ENCODE results near the gene C3orf18.

Gene C3orf18

DNA sequence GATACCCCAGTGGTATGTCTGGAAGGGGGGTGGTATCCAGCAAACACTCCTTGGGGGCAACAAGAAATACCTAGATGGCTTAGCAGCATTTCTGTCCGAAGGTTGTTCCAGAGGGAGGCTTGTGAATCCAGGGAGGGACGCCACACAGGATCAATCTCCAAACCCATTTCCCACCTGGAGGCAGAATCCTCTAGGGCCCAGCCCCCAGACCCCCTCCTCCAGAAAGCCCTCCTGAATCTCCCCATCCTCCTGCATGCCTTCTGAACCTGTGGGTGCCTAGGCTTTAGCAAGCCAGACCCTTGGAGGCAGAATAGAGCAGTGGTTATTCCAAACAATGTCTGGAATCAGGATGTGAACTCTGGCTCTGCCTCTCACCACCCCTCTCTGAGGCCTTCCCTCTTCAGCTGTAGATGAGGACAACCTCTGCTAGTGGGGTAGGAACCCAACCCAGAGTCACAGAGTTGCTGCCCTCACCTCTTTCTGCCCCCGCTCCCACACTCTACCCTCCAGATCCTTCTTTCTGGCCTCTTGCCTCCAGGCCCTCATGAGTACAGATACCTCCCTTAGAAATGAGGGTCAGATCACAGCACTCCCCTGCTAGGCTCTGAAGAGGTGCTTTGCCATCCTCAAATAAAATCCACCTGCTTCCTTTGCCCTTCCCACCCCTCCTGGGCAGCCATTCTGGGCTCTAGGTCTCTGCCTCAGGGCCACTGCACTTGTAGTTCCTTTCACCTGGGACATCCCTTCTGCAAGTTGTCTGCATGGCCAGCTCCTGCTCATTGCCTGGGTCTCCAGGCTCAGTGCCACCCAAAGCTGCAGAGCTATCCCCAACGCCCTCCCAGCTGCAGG, 35.9 kb upstream of the C3orf18 start:
- DNase-seq = no peak

DNA sequence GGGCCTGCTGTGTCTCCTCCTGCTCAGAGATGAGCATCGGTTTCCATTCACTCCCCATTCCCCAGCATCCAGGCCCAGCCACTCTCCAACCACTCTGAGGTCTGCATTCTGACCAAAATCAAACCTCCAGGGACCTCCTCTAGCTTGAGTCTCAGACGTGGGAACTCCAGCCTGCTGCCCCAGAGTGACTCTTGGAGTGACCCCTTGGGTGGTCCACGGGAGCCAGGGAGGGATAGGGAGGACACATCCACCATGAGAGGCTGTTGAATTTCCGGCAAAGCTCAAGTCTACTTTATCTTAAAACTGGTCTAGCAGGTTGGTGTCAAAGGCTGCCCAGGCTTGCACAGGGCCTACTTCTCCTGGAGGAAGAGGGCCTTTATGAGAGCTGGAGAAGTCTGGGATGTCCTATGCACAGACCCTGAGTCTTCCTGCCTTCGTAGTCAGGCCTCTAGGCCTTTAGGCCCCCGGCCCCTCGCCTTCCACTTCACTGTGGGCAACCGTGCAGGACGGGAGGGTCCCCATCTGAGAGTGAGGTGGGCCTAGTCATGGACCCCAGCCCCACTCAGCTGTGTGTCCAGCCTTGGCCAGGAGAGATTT, 35.1 kb upstream of the C3orf18 start:
- peak; percentile 58 for DNase-seq

DNA sequence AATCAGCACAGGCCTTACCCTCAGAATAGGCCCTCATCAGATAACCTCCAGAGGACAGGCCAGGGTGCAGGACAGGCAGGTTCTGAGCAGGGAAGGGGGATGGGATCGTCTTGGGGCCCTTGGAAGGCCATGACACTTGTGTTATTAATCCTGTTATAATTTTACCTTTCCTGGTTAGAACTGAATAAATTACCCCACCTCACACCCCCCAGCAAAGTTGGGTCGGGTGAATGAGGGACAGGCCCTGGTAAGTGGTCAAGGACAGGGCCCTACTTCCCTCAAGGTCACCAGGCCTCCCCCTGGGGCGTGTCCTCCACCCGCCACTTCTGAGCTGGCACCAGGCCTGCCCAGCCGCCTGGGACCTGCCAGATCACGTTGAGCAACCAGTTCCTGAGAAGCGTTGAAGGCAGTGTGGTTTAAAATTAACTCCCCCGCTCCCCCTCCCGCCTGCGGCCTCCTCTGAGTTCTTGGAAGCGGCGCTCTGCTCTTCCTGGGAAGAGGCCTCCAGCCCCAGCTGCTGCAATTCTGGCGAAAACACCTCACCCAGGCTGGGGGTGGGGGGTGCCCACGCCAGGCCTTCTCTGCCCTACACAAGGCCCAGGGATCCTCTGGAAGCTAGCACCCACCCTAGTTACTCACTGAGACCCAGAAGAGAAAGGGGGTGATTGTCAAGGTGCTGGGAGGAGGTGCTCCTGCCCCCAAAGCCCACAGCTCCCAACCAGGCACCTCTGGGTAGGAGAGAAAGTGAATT, 33.5 kb upstream of the C3orf18 start:
- peak; percentile 96 for DNase-seq

DNA sequence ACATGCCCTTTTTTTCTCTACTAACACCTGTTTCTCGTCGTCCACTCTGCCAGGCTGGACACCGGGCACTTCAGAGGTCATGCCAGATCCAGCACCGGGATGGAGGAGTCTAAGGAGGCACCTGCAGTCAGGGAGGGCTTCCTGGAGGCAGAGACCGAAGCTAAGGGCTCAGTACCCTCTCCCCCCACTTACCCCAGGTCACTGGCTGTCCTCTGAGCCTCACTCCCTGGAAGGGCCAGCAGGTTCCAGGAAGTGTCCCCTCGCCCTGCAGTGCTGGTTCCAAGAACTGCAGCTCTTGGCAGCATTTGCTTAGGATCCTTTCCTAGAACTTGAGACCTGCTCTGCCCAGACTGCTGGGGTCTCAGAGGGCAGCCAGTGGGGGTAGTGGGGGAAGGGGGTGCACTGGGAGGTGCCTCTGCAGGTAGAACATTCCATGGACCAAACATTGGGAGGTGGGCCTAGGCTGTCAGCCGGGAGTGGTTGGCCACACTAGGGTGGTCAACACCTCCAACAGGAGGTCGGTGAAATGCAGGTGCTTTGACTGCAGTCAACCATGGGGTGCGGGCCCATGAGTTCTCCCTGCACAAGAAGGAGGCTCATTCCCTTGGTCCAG, 32.7 kb upstream of the C3orf18 start:
- no peak for DNase-seq

DNA sequence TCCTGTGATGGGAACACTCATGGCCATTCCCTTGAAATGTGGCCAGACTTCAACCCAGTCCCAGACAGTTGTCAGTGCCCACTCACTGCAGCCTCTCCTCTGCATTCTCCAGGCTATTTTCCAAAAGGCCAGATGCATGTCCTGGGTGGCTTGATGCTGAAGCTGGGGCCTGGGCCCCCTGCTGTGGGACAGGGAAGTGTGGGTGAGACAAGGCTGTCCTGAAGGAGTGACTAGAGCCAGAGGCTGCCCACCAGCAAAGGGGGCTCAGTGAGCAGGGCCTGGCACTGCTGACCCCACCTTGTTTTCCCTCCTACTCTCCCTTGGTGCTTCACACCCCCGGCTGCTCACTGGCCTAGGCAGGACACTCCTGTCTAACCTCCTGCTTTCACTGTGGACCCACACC, 32.2 kb upstream of the C3orf18 start:
- no peak for DNase-seq

DNA sequence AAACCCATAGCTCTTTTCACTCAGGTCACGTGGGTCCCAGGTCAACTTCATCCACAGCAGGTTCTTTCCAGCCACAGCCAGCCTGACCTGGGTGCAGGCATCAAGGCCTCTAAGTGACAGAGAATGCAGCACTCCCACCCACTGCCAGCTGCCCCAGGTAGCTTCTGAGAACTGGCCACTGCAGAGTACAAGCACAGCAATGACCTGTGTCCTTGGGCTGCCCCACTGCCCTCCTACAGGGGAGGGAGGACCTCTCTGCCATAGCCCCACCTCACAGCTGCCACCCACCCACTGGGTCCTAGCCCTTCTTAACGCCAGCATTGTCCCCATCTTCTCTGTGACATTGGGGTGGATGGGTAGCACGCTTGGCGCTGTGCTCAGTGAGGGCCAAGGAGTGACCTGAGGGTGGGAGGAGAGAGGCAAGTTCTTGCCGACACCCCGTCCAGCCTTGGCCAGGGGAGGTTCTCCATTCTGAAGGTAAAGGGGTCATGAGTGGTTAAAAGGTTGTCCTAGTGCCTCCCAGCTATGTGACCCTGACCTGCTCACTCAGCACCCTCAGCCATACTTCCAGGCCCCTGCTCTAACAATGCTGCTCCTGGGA, 31.7 kb upstream of the C3orf18 start:
- no peak for DNase-seq

DNA sequence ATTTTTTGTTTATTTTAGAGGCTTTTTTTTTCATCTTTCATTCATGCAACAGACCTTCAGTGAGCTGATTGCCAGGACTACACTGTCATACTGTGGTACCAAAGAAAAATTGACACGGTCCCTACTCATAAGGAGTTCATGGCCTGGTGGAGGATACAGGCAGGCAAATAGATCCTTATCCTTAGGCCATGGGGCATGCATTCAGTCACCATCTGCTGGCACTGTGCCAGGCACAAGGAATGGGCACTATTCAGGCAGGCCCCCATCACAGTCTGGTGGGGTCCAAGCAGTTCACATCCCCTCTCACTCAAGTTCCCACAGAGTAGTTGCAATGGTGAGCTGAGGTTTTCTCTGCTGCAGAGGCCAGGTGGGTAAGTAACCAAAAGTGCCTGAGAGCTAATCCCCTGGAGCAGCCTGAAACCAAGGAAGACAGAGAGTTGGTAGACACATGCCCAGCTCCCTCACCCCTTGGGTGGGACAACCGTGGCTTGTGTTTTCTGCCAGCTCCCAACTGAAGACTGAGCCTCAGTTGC, 26.8 kb upstream of the C3orf18 start:
- no peak for DNase-seq

DNA sequence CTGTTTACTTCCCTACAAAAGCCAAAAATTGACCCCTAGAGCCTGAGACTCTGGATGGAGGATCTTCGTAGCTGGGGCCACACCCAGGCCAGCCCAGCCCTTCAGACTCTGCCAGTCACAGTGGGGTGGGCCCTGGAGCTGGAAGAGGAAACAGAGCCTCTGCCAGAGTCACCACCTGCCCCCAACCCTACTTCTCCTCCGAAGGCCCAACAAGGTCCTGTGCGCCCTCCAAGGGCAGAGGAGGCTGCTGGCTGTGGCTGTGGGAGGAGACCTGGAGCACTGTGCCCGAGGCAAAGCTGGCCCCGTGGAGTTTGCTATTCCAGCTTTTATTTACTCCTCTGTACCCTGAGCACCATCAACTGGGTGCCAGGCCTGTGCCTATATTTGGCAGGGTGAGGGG, 25.0 kb upstream of the C3orf18 start:
- no peak for DNase-seq

DNA sequence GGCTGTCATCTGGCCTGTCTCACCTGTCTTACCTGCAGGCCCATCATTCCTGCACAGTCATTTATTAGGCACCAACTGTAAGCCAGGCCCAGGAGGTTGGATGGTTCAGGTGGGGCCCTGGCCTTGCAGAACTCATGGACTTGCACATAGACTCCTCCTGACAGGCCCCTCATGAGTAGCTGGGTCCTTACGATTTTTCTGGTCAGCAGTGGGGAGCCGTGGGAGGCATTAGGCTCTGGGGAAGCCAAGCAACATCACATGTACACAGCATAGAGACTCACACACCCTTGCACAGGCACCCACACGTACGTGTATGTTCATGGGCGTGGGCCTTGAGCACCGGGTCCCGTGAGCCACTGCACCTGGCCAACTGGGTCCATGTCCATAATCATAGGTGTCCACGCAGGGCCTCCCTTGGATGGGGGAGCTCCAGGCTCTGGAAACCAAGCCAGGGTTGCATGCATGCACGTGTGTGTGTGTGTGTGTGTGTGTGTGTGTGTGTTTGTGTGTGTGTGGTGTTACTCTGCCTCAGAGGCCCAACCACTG, 23.7 kb upstream of the C3orf18 start:
- DNase-seq = no peak

DNA sequence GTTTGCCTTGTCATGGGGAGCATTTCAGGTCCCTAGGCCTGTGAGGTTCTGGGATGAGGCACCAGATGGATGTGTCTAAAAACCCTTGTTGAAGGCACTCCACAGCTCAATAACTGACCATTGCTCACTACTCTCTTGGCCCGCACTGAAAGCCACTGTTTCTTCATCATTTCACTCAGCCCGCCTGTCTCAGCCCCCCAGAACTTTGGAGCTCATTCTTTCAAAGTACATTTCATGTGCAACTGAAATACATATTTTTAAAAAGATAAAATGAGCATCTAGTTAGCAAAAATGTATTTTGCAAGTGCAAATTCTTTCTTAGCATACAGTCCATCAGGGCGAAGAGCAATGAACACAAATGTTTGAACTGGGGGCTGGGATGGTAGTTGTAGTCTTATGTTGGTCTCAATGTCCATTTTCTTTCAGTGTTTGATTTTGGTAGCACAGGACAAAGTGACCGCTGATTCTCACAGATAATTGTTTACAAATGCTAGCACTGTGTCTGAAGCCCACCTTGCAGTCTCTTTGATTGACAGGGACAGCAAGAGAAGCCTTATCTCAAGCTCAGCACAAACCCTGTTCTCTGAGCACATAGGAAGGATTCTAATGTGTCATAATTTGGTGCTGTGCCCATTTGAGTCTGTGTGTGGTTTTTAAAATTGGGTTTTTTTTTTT, 21.3 kb upstream of the C3orf18 start:
- DNase-seq = no peak

DNA sequence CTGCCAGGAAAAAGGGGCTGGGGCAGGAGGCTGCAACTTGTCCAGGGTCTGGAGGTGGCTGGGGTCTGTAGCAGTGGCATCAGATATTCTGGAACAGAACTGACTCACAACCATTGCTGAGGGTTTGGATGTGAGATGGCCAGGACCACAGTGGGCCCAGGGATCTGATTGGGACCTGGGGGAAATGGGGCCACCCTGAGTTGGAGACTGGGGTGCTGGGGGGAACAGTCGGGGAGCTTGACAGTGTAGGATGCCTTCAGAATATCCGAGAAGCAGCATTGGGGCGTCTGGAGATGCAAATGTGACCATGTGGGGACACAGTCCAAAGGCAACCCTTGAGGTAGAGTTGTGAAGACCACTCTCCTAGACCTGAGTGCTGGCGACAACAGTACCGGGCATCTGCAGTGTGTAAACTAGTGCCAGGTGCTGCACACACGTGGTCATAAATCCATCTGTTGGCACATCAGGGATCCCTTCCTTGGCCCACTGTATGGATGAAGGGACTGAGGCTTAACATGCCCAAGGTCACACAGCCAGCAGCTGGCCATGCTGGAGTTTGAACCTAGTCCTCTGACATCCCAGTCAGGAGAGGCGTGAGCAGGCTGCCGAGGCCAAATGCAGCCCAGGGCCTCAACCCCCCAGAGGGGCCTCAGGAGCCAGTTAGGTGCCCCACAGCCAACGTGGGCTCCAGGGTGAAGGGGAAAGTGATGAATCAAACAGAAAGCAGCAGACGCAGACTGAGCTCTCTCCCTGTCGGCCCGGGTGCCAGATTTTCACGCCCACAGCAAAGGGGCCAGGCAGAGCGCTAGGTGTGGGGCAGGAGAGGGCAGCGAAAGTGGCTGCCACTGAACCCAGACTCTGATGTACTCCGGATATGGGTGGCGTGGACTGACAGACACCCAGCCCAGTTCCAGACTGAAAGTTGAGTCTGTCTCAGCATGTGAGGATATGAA, 20.5 kb upstream of the C3orf18 start:
- no peak for DNase-seq

DNA sequence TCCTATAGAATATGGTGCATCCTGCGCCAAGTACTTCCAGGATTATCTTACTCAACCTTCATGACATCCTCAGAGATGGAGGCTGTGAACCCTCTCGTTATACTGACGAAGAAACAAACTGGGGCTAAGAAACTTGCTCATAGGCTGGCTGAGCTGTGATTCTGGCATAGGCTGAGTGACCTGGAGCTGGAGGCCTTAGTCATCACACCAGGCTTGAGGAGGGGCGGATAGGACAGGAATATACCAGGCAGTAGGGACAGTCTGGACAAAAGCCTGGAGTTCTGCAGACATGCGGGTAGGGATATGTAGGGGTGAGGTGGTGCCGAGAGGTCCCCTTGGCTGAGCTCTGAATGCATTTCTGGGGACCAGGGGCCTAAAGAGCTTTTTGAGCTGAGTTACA, 19.8 kb upstream of the C3orf18 start:
- DNase-seq = no peak

DNA sequence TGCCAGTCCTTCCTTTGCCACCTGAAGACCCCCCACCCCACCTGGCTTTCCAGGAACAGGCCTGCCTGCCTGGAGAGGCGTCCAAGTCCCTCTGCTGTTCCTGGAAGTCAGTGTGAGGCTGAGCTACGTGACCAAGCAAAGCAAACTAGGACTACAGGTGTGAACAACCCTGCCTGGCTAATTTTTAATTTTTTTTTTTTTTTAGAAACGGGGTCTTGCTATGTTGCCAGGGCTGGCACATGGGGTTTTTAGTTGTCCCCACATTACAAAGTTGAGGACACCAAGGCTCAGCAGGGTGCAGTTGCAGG, 19.2 kb upstream of the C3orf18 start:
- DNase-seq = no peak

DNA sequence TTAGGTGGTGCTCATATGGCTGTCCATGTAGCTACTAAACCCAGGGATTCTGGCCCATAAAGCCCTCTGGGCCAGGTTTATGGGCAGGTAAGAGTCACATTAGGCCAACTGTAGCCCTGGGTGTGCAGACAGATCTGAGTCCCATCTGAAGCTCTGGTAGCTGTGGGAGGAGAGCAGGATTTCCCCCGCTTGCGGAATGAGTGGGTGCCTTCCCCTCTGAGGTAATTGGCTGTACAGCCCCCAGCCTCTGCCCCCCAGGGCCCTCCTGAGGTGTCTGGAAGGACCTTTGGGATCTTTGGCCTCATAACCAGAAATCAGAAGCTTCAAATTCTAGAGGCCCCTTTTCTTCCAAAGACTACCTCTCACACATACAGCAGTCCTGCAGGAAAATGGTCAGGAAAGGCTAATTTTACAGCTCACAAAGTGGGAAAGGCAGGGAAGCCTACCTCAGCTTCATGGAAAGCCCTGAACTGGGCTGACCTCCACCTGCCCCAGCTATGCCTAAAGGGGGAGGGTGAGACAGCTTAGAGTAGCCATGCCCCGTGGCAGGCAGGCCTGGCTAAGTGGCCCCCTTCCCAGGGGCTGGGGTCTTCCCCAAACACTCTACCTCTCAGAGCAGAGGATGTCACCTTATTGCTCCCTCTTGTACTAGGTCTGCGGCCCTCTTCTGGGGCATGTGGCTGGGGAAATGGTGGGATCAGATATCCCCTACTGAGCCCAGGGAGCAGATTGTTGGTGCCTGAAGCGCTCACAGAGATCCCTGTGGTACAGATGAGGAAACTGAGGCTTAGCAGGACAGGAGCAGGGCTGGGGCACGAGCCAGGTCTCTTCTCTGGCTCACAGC, 18.6 kb upstream of the C3orf18 start:
- no peak for DNase-seq

DNA sequence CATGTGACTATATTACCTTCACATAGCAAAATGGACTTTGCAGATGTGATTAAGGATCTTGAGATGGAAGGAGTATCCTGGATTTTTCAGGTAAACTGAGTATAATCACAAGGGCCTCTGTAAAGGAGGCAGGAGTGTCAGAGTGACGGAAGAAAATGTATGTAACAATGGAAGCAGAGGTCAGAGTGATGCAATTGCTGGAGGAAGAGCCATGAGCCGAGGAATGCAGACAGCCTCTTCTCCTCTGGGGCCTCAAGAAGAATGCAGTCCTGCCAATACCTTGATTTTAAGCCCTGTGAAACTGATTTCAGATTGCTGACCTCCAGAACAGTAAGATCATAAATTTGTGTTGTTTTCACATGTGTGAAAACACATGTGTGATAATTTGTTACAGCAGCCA, 16.8 kb upstream of the C3orf18 start:
- DNase-seq = no peak

DNA sequence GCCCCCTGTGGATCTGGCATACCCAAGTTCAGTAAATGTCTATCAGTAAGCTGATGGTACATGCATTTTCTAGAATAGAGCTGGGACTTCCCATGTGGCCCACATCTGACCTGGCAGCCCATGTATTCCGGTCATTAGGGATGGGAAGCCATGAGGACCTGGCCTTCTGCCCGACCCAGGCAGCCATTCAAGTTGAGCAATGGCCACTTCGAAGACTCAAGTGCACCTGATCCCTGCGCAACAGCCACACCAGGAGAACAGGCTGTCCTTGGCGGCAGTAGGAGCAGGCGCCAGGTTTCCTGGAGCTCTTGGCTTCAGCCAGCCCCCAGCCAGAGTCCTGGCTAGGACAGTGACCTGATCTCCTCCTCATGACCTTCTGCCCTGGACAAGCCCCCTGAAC, 16.4 kb upstream of the C3orf18 start:
- DNase-seq = no peak

DNA sequence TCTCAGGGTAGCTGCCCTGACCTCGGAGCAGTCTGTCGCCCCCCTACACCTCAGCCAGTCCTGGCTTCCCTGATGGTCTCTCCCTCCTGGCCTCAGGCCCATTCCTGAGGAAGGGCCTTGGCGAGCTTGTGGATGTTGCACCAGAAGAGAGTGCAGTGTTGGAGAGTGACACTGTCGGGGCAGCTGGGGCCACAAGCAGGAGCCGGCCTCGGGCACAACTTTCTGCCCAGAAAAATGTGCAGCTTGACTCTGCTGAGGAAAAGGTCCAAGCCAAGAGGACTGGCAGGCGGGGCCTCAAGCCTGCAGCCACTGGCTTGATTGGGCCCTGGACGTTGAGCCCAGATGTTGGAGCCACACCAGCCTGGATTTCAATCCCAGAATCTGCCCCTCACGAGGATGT, 14.5 kb upstream of the C3orf18 start:
- DNase-seq = no peak

DNA sequence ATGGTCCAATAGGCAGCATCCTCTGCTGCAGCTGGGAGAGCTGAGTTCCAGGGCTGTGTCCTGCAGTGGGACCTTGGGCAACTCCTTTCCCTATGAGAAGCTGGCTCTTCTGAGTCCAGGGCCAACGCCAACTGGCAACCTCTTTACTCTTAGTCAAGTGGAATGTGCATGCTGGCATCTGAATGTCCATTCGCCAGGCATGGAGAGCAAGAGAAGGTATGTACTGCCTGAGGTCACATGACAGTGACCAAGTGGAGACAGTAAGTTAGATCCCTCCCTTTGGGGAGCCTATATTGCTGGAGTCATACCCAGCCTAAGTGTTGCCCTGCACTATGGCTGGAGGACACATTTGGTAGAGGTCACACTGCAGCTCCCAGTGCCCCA, 13.9 kb upstream of the C3orf18 start:
- DNase-seq = no peak

DNA sequence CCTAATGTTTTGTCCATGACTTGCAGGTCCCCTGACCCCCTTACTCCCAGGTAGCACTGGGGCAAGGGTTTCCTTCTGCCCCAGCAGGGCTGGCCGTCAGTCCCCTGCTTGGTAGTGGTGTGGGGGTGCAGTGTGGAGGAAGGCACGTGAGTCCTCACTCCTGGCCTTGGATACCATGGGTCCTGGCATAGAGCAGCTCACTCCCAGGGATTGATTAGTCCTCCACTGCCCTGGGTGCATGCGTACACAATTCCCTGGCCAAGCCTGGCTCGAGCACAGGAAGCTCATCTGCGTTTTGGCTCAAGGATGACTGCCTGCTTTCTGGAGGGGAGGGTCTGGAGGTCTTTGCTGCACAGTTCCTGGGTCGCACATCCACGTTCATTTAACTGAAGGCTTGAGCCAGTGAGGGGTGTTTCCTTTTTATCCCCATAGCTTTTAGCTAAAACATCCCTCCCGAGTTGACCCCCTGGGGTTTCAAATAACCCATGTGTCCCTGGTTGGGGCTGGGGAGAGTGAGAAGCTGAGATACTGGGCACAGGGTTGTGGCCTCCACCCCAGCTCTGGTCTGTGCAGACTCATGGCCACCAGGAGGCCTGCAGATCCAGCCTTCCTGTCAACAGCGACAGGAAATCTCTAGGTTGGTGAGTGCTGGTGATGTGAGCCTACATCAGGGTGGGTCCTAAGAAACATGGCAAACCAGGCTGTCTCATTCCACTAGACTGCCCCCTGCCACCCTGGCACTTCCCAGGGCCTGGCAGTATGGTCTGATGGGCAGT, 13.3 kb upstream of the C3orf18 start:
- DNase-seq = no peak

All from femur (tissue), 1 donor.